HG03521 (cell line): ENCODE data around the gene MED29.
"Not testable (repeated sequence)": the region's sequence is repeated elsewhere in the genome, so short reads cannot be mapped to it uniquely, and the experiment has no call there.

Experiments used
- ATAC-seq: cut with Tn5 transposase; IDR thresholded peaks from one replicate; pipeline ENCODE4 v1.9.1; 2021; ENCODE audit warnings: mild to moderate bottlenecking, moderate library complexity; ENCODE audit not compliant: unreplicated experiment

The MED29 gene

DNA sequence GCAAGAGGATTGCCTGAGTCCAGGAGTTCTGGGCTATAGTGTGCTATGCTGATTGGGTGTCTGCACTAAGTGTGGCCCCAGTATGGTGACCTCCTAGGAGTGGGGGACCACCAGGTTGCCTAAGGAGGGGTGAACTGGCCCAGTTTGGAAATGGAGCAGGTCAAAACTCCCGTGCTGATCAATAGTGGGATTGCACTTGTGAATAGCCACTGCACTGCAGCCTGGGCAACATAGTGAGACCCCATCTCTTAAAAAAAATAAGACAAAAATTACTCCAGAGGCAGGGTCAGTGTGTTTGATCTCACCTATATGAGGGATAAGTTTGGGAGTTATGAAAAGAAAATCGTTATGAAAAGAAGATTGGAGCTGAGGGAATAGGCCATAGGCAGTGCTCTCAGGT lies 22.0 kb upstream of the MED29 start:
- ATAC-seq = no peak

- no peak for ATAC-seq
Observed at GRCh38 chr19:39370735-39371134, 20.4 kb upstream of the MED29 start.

DNA sequence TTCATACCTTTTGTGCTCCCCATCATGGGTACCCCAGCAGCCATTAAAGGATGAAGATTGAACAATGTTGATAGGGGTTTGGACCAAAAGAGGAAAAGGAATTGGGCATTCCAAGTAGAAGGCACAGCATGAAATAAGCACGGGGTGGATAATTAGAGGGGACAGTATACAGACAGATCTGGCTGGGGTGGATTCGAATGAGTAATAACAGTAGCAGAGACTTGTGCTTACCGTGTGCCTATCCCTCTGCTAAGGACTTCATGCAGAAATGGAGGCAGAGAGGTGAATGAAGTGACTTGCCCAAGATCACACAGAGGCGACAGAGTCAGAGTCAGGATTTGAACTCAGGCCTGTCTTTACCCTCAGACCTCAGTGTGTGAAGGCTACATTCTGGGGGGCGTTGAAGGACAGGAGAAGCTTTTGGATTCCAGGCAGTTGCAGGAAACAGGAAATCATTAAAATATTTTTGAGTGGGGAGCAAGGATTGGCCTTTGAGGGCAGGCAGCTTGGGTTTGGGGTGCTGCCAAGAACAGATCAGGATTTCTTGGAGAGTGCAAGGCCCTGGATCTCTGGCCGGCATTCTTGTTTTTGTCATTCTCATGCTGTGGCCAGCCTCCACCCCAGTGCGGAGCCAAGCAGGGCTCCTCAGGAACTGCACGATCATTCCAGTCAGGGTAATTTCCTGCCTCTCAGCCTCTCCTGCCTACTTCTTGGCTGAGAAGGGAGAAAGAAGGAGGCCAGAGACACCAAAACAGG lies 19.0 kb upstream of the MED29 start:
- ATAC-seq = no peak

GRCh38 chr19:39372941-39373340 lies 18.2 kb upstream of the MED29 start:
- ATAC-seq = no peak

GRCh38 chr19:39375929-39376328 lies 15.2 kb upstream of the MED29 start:
- no peak for ATAC-seq

- ATAC-seq = no peak
Observed at GRCh38 chr19:39377373-39378362, 13.5 kb upstream of the MED29 start.

DNA sequence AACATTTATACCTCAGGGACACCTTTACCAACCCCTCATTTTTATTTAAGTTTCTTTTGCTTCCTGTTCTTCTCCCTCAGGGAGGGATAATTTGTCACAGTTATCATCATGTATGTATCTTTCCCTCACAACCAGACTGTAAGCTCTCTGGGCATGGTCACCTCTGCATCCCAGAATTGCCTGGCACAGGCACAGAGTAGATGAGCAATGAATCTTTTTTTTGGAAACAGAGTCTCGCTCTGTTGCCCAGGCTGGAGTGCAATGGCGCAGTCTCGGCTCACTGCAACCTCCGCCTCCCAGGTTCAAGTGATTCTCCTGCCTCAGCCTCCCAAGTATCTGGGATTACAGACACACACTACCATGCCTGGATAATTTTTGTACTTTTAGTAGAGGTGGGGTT lies 11.8 kb upstream of the MED29 start:
- ATAC-seq = not testable (repeated sequence)

GRCh38 chr19:39379865-39380396 lies 11.2 kb upstream of the MED29 start:
- ATAC-seq = no peak

DNA sequence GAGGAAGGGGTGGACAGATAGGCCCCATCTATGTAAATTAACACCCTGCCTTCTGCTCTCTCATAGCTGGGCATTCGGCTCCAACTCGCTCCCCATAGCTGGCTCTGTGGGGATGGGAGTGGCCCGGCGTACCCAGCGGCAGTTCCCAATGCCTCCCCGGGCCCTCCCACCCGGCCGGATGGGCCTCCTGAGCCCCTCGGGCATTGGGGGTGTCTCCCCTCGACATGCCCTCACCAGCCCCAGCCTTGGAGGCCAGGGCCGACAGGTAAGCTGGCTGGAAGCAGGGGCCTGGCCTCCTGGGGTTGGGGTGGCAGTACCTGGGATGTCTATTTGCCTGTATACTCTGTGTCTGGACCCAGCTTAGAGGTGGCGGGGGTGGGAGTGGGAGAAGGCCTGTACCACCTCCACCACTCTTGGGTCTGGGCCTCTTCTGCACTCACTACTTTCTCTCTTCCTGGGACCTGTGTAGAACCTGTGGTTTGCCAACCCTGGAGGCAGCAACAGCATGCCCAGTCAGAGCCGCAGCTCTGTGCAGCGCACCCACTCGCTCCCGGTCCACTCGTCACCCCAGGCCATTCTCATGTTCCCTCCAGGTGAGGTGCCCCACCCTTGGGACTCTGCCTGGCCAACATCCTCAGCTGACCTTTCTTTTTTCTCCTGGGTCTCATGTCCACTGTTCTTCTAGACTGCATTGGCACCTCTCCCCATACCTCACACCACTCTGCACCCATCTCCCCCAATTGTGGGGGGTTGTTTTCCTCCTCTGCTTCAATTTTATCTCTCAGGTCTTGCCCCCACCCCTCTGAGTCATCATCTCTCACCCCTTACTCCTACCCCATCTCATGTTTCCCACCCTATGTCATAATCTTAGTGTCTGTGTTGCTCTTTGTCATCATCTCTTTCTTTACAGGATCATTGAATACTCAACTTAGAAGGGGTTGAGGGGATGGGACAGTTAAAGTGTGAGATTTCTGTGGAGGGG lies 10.4 kb upstream of the MED29 start:
- no peak for ATAC-seq

DNA sequence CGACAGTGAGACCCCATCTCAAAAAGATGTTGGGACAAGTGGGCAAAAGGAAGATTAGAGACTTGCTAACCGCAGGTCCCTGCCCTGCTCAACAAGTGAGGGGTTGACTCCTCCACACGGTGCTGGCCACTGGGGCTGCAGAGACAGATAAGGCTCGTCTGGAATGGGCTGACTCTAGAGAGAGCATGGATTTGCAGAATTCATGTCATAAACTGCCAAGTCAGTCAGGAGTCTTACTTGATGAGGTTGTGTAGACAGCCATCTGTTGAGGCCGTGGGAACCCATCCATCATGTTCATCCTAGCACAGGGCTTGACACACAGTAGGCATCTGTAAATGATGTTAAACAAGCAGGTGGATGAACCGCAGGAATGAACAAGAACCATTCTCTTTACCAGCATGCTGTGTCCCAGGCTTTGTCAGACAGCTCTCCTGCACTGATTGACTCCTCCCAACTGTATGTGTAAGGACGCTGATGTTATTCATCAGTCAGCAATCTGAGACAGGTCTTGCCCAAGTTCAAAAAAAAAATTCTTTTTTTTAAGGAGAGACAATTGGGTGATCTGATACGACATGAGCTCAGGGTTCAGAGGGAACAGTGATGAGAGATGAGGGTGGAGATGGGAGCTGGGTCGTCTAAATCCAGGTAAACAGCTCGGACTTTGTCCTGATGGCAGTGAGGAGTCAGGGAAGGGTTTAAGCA lies 9.1 kb upstream of the MED29 start:
- no peak for ATAC-seq

DNA sequence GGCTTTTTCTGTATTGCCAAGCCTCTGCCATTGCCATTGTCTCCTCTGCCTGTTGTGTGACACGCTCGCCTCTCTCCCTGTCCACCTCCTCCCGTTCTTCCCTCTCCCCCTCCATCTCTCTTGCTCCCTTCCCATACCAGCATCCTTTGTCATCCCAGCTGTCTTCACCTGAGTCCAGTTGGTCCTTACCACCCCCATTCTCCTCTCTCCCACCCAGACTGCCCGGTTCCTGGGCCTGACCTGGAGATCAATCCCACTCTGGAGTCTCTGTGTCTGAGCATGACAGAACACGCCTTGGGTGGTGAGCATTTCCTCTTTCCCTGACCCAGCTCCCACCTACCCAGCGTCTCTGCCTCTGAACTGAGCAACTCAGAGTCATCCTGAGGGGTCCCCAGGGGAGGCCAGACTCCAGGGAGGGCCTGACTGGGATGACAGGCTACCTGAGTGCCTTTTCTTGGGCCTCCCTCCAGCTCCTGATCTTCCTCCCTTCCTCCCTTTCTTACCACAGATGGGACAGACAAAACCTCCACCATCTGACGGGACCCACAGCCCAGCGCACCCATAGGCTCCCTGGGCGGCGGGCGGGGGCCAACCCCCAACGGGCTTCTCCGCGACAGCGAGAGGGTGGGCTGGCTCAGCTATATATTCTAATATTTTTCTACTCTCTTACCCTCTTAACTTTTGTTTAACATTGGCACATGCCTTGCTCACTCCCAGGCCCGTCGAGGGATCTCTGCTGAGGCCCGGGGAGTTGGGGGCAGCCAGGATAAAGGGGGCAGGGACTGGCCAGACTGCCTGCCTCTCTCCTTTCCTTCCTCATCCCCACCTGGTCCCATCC lies 8.0 kb upstream of the MED29 start:
- no peak for ATAC-seq

- no peak for ATAC-seq
Observed at GRCh38 chr19:39384839-39385568, 6.2 kb upstream of the MED29 start.

- no peak for ATAC-seq
Observed at GRCh38 chr19:39385629-39386411, 5.4 kb upstream of the MED29 start.

DNA sequence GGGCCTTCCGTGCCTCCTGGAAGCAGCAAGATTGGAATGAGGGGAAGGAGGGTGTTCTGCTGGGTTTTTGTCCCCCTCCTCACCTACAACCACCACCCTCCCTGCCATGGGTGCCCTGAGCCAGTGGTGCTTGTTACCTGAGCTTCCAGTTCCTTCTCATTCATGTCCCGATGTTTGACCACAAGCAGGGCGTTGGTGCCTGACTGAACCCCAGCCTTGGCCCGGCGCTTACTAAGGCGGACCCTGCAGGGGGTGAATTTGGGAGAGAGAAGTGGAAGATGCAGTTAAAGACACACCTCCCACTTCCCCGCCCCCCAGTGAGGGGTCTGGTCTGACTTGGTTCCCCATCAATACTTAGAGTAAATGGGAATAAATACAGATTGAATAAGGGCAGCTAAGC lies 4.6 kb upstream of the MED29 start:
- no peak for ATAC-seq

DNA sequence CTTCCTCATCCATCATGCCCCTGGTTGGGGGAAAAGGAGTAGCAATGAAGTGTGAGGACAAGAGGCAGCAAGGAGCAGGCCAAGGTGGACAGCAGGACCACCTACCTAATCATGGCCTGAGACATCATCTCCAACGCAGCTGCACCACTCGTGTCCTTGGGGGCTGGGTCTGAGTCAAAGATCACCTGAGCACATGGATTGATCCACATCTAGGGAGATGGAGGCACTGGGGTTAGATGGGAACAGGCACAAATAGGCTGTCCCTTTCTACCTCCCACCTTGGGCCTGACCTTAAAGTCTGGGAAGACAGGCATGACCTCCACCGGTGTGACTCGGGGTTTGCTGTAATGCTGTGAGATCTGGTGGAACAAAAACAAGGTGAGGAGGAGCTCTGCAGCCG lies 2.5 kb upstream of the MED29 start:
- ATAC-seq = no peak

DNA sequence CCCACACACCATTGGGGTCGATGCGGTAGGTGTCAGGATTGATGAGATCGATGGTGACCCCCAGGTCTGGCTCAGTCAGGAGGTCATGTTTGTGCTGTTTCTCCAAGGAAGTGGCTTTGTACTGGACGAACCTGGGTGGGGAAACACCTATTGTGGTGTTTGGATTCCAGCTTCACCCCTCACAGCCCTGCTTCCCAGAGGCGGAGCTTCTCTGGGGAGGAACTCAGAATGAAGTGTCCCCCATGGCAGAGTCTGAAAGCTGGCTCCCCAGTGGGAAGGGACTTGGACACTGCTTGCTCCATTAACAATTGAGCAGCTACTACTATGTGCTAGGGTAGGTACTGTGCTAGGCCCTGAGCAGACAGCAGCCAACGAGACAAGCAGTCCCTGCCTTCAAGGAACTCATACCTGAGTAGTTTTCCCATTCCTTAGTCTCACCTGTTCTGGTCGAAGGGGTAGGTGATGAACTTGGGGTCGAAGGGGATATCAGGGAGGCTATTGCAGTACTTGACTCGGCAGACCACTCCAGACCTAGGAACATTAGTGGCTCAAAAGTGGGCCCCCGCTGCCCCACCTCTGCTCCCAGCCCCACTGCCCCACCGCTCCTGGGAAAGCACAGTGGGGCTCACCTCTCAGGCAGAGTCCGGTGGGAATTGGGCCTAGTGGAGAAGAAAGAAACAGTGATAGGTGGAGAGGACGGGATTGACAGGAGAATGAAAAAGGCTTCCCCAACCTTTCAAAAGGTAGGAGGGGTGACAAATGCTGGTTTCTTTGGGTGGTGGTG lies 1.4 kb upstream of the MED29 start:
- no peak for ATAC-seq

DNA sequence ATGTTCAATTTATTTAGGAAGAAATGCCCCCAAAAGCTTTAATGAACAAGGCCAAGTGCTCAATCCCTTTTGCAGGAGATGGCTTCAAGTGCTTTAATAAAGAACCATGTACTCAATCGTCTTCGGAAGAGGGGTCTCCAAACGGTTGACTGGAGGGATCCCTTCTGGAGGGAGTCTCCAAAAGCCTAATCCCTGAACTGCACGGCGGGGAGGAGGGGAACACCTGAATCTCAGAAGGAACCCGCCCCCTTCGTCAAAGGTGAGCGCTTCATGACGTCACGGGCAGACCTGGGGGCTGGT lies 777 bp upstream of the MED29 start:
- no peak for ATAC-seq
